ENCODE results near the gene CHMP6.

Gene CHMP6

GRCh38 chr17:80992077-80992947 lies 671 bp downstream of the CHMP6 start:
- DNase-seq (ENCODE audit: low read depth): no peak

GRCh38 chr17:80992948-80993624 lies 1.4 kb downstream of the CHMP6 start:
- DNase-seq (ENCODE audit: low read depth): no peak

GRCh38 chr17:80995131-80995530 lies 3.5 kb downstream of the CHMP6 start:
- no peak for DNase-seq (ENCODE audit: low read depth)

GRCh38 chr17:80996422-80997305 lies 5.0 kb downstream of the CHMP6 start:
- DNase-seq (ENCODE audit: low read depth): no peak

- no peak for DNase-seq (ENCODE audit: low read depth)
Observed at GRCh38 chr17:80997424-80998117, 5.9 kb downstream of the CHMP6 start.

- no peak for DNase-seq (ENCODE audit: low read depth)
Observed at GRCh38 chr17:80998118-80998747, 6.6 kb downstream of the CHMP6 start.

- no peak for DNase-seq (ENCODE audit: low read depth)
Observed at GRCh38 chr17:80998748-80999535, 7.3 kb downstream of the CHMP6 start.

- DNase-seq (ENCODE audit: low read depth): no peak
Observed at GRCh38 chr17:80999536-81000333, 8.1 kb downstream of the CHMP6 start.

- DNase-seq (ENCODE audit: low read depth): no peak
Observed at GRCh38 chr17:81000334-81000630, 8.6 kb downstream of the CHMP6 start.

- no peak for DNase-seq (ENCODE audit: low read depth)
Observed at GRCh38 chr17:81000631-81001357, 9.2 kb downstream of the CHMP6 start.

- DNase-seq (ENCODE audit: low read depth): no peak
Observed at GRCh38 chr17:81002013-81002384, 10.4 kb downstream of the CHMP6 start.

- peak; percentile 40 for DNase-seq (ENCODE audit: low read depth)
Observed at GRCh38 chr17:81002409-81003361, 11.0 kb downstream of the CHMP6 start.

- DNase-seq (ENCODE audit: low read depth): no peak
Observed at GRCh38 chr17:81003711-81004475, 12.3 kb downstream of the CHMP6 start.

GRCh38 chr17:81006891-81007290 lies 15.2 kb downstream of the CHMP6 start:
- no peak for DNase-seq (ENCODE audit: low read depth)

- DNase-seq (ENCODE audit: low read depth): no peak
Observed at GRCh38 chr17:81008140-81008539, 16.5 kb downstream of the CHMP6 start.

- no peak for DNase-seq (ENCODE audit: low read depth)
Observed at GRCh38 chr17:81009136-81009535, 17.5 kb downstream of the CHMP6 start.

- no peak for DNase-seq (ENCODE audit: low read depth)
Observed at GRCh38 chr17:81010935-81011334, 19.3 kb downstream of the CHMP6 start.
